Panc1 (cell line): ENCODE results near the gene ZNF497. TPM values are rescaled to one million over a fixed set of nuclear protein-coding genes. Genes with fewer than 3 reads are reported as not detected.

Source experiments
- ATAC-seq: fragments of 200-7000 bp; cut with Tn5 transposase; 2 replicates; pipeline ENCODE4 v1.9.1; 2020; ENCODE audit warnings: mild to moderate bottlenecking, moderate library complexity
- BruUV-seq: library from RNA; stranded (reverse); fragments of 400-500 nt; replicated peaks from 2 replicates; lab custom pipeline; 2021; lab: Mats Ljungman, UMichigan
- CTCF ChIA-PET: fragments of 300-600 bp; sonication (Branson Sonifier 250); formaldehyde crosslinking; loops from one replicate; lab custom pipeline; 2022; ENCODE audit warnings: antibody characterized with exemption; lab: Charles Lee
- POLR2A ChIA-PET: fragments of 300-600 bp; sonication (Branson Sonifier 250); formaldehyde crosslinking; loops from one replicate; lab custom pipeline; 2022; ENCODE audit warnings: antibody characterized with exemption; lab: Charles Lee
- DNase-seq: peaks from one replicate; pipeline ENCODE4 v3.0.0-alpha.2; 2010; ENCODE audit warnings: low read depth, low spot score
- H3K27ac ChIP-seq: 2 replicates; pipeline ENCODE4 v1.5.1; 2011; ENCODE audit warnings: mild to moderate bottlenecking, low read length, inconsistent platforms
- H3K27me3 ChIP-seq: fragments of 200-500 bp; sonication (Bioruptor generic); 2 replicates; pipeline ENCODE4 v1.6.0; 2014; ENCODE audit warnings: low read length, inconsistent platforms; ENCODE audit not compliant: control insufficient read depth, insufficient read depth
- H3K36me3 ChIP-seq: fragments of 200-500 bp; sonication (Bioruptor generic); 2 replicates; pipeline ENCODE4 v1.5.1; 2014; ENCODE audit warnings: inconsistent platforms, mild to moderate bottlenecking, low read length, moderate library complexity; ENCODE audit not compliant: control insufficient read depth, insufficient read depth
- H3K4me1 ChIP-seq: 2 replicates; pipeline ENCODE4 v1.5.1; 2011; ENCODE audit warnings: inconsistent platforms, mild to moderate bottlenecking, low read length, moderate library complexity; ENCODE audit not compliant: control insufficient read depth, insufficient read depth
- H3K4me3 ChIP-seq, 2 experiments: 2 replicates each; pipeline ENCODE4 v1.5.1; 2011 to 2012; ENCODE audit warnings: low read depth in 2 of 2, low read length in 2 of 2, mild to moderate bottlenecking in 2 of 2, inconsistent platforms in 1 of 2, moderate library complexity in 1 of 2
- H3K9me3 ChIP-seq: fragments of 200-500 bp; sonication (Bioruptor generic); 2 replicates; pipeline ENCODE4 v1.5.1; 2014; ENCODE audit warnings: low read depth, mild to moderate bottlenecking, inconsistent platforms, low read length, moderate library complexity; ENCODE audit not compliant: control insufficient read depth, insufficient read depth
- CTCF ChIP-seq: fragments of 450-650 bp; IDR thresholded peaks from 2 replicates; pipeline ENCODE4 v1.5.1; 2017; ENCODE audit warnings: mild to moderate bottlenecking
- POLR2AphosphoS5 ChIP-seq: IDR thresholded peaks from 2 replicates; pipeline ENCODE4 v1.6.1; 2012; ENCODE audit warnings: mild to moderate bottlenecking, low read depth, low read length, moderate library complexity
- REST ChIP-seq, 2 experiments: IDR thresholded peaks; 2 replicates each; pipeline ENCODE4 v1.6.1; 2011 to 2012; ENCODE audit warnings: low read depth in 2 of 2, control low read depth in 1 of 2, low read length in 1 of 2, mild to moderate bottlenecking in 1 of 2, moderate library complexity in 1 of 2; ENCODE audit not compliant: insufficient read depth in 1 of 2
- SIN3A ChIP-seq: IDR thresholded peaks from 2 replicates; pipeline ENCODE4 v1.6.1; 2012; ENCODE audit warnings: low read depth, mild to moderate bottlenecking, low read length, moderate library complexity, borderline replicate concordance; ENCODE audit not compliant: insufficient read depth
- TCF7L2 ChIP-seq: IDR thresholded peaks from 2 replicates; pipeline ENCODE4 v1.6.1; 2011; ENCODE audit warnings: mild to moderate bottlenecking, low read depth, low read length, inconsistent platforms
- in situ Hi-C: cut with HindIII; loops from 2 replicates; pipeline ENCODE4 v1.10.0; 2016; ENCODE audit warnings: low sequenced_read_pairs, low pct_unique_long_range_greater_than_20kb
- intact Hi-C: fragments of 100-400 bp; cut with micrococcal nuclease; formaldehyde crosslinking; loops from one replicate; pipeline ENCODE4 v1.10.0; 2022; ENCODE audit not compliant: unreplicated experiment
- total RNA-seq: library from RNA; stranded (reverse); gene quantifications from one replicate; pipeline ENCODE4 v1.2.1, GENCODE V29; 2021; ENCODE audit not compliant: unreplicated experiment

ZNF497 gene
- total RNA-seq, 1 experiment from 2014 or later: 1.9 TPM

- CTCF ChIA-PET: no interaction called here
- POLR2A ChIA-PET: no interaction called here
- no TSS peak for BruUV-seq
- in situ Hi-C loops (no loop called here), intact Hi-C loops (no loop called here)
- no peaks in the 10 kb centered on the region for H3K36me3 ChIP-seq
- H3K27me3 ChIP-seq: no peaks in the 10 kb centered on the region
- no peak overlapping the region for H3K27ac ChIP-seq
- H3K4me1 ChIP-seq: no peaks in the 10 kb centered on the region
- DNase-seq (no peak), ATAC-seq (no peak)
- no peak overlapping the region for H3K4me3 ChIP-seq
- TF ChIP-seq POLR2AphosphoS5 (no peak), CTCF (no peak), SIN3A (no peak), TCF7L2 (no peak), REST (IDR thresholded peaks at IDR 0.05; ENCODE audit: insufficient read depth in 1 of 2, low read depth in 2 of 2, low read length in 1 of 2) (no peak)
- 0 out of 2 replicates have a peak, but pooled peaks cover 4% of the 10 kb centered on the region for H3K9me3 ChIP-seq
Observed at GRCh38 chr19:58338825-58339558, 23.6 kb downstream of the ZNF497 start.

- H3K27me3 ChIP-seq: no peaks in the 10 kb centered on the region
- ChIA-PET CTCF (no interaction called here), POLR2A (no interaction called here)
- H3K4me3 ChIP-seq: no peak overlapping the region
- H3K9me3 ChIP-seq: 0 out of 2 replicates have a peak, but pooled peaks cover 4% of the 10 kb centered on the region
- DNase-seq: no peak
- H3K27ac ChIP-seq: no peak overlapping the region
- H3K36me3 ChIP-seq: no peaks in the 10 kb centered on the region
- H3K4me1 ChIP-seq: no peaks in the 10 kb centered on the region
- no peak for TF ChIP-seq TCF7L2
- no peak for TF ChIP-seq CTCF
- TF ChIP-seq REST (IDR thresholded peaks at IDR 0.05; ENCODE audit: insufficient read depth in 1 of 2, low read depth in 2 of 2, low read length in 1 of 2): no peak
- no peak for TF ChIP-seq SIN3A
- TF ChIP-seq POLR2AphosphoS5: no peak
- ATAC-seq: no peak
- in situ Hi-C loops: no loop called here
- BruUV-seq: no TSS peak
- intact Hi-C loops: no loop called here
Observed at GRCh38 chr19:58338336-58338735, 24.2 kb downstream of the ZNF497 start.
